HG03039 (cell line): Measurements from ENCODE around the gene POPDC3.
"Not testable (repeated sequence)": the region's sequence is repeated elsewhere in the genome, so short reads cannot be mapped to it uniquely, and the experiment has no call there.

Source experiments
- ATAC-seq: cut with Tn5 transposase; IDR thresholded peaks from one replicate; pipeline ENCODE4 v1.9.1; 2021; ENCODE audit warnings: mild to moderate bottlenecking, moderate library complexity; ENCODE audit not compliant: unreplicated experiment

The POPDC3 gene

GRCh38 chr6:105199711-105200110 lies 19.9 kb upstream of the POPDC3 start:
- no peak for ATAC-seq

DNA sequence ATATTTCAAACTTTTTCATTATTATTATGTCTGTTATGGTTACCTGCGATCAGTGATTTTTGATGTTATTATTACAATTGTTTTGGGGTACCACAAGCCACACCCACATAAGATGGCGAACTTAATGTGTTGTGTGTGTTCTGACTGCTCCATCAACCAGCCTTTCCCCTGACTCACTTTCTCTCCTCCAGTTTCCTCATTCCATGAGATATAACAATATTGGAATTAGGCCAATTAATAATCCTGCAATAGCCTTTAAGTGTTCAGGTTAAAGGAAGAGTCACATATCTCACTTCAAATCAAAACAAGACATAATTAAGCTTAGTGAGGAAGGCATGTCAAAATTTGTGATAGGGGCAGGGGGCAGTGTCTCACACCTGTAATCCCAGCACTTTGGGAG lies 16.3 kb upstream of the POPDC3 start:
- no peak for ATAC-seq

GRCh38 chr6:105194591-105194990 lies 14.8 kb upstream of the POPDC3 start:
- ATAC-seq = no peak

DNA sequence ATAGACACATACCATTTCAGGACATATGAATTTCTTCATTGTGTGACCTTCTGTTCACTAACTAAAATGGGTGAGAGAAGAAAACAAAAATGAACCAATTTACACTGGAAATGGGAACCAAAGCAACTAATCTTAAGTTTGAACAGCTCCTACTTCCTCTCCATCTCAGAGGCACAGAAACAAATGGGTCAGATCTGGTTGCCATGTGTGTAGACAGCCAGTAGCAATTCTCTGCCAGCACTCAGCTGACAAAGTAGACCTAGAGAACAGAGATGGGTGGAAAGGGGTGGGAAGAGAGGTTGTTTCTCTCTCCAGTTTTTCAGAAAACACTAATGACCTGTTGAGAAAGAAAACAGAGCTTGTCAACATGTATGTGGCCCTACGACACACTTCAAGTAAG lies 14.3 kb upstream of the POPDC3 start:
- no peak for ATAC-seq

- no peak for ATAC-seq
Observed at GRCh38 chr6:105193647-105194046, 13.8 kb upstream of the POPDC3 start.

GRCh38 chr6:105192707-105193465 lies 13.1 kb upstream of the POPDC3 start:
- no peak for ATAC-seq

- no peak for ATAC-seq
Observed at GRCh38 chr6:105191351-105191750, 11.5 kb upstream of the POPDC3 start.

GRCh38 chr6:105189026-105189820 lies 9.4 kb upstream of the POPDC3 start:
- no peak for ATAC-seq

GRCh38 chr6:105188251-105188650 lies 8.4 kb upstream of the POPDC3 start:
- no peak for ATAC-seq

- ATAC-seq = no peak
Observed at GRCh38 chr6:105186576-105186975, 6.8 kb upstream of the POPDC3 start.

DNA sequence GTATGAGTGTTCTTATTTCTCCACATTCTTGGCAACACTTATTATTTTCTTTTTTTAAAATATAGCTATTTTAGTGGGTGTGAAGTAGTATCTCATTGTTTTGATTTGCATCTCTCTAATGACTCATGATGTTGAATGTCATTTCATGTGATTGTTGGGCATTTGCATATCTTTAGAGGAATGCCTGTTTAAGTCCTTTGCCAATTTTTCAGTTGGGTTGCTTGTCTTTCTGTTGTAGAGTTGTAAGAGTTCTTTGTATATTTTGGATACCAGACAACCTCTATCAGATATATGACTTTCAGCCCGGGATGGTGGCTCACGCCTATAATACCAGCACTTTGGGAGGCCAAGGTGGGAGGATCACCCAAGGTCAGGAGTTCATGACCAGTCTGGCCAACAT lies 5.1 kb upstream of the POPDC3 start:
- ATAC-seq = no peak

DNA sequence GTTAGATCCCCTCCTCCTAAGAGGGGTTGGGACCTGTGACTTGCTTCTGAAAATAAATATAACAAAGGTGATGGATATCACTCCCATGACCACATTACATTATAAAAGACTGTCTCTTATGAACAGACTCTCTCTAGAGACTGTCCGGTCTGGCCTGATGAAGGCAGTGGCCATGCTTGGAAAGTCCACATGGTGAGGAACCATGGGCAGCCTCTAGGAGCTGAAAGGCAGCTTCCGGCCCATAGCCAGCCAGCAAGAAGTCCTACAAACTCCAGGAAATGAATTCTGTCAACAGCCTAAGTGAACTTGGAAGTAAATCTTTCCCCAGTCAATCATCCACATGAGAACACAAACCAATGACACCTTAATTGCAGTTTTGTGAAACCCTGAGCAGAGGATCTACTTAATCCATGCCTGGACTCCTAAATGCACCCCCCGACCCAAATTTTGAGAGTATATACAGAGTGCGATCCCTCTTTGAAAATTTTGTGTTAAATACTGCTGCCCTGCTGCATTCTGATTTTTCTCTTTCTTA lies 2.2 kb upstream of the POPDC3 start:
- ATAC-seq = no peak

DNA sequence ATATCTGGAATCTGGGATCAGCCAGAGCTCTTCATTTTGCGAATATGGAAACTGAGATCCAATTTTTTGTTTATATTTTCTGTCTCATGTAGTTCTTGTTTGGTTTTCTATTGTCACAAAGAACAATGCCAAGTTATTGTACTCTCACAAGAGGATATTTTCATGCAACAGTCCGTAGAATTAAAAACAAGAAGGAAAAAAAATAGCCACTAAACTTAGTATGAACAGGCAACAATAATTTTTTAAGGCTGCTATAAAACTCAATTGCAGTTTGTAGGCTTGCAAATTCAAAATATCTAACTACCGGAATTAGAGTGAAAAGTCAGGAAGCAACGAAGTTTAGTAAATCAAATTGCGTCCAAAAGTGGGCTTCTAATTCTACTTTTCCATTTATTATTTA lies 1.2 kb downstream of the POPDC3 start:
- ATAC-seq = no peak

- ATAC-seq = no peak
Observed at GRCh38 chr6:105178110-105178509, 1.7 kb downstream of the POPDC3 start.

DNA sequence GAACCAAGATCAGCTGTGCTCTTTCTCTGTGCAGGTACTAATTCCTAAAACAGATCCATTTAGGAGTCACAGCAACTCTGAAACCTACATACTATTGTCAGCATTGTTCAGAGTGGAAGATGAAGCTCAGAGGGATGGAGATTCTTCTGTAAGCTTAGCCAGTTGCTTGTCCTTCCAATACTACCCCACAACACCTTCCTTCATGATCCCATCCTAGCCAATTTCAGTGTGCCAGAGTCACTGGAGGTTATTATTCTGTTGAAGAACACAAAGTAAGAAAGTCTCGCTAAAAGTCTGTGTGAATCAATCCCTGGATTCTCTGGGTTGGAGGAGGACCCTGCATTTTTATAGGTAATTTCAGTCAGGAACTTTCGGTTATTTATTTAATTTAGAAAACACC lies 2.3 kb downstream of the POPDC3 start:
- ATAC-seq = no peak

DNA sequence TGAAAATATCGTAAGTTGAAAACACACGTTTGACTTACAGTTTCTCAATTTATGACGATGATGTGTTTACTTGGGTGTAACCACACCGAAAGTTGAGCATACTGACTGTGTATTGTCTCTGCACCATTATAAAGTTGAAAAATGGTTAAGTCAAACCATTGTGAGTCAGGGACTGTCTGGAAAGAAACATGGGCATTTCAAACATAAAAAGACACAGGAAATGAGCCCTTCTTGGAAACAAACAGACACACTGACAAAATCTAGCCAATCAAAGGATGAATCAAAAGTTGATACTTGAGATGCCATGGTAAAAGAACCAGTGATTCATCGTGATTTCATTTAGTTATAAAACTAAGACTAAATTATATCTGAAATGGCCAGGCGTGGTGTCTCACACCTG lies 5.3 kb downstream of the POPDC3 start:
- ATAC-seq = no peak

GRCh38 chr6:105172515-105172914 lies 7.3 kb downstream of the POPDC3 start:
- ATAC-seq = not testable (repeated sequence)

GRCh38 chr6:105170059-105170458 lies 9.8 kb downstream of the POPDC3 start:
- no peak for ATAC-seq

GRCh38 chr6:105167914-105168313 lies 11.9 kb downstream of the POPDC3 start:
- ATAC-seq = no peak

DNA sequence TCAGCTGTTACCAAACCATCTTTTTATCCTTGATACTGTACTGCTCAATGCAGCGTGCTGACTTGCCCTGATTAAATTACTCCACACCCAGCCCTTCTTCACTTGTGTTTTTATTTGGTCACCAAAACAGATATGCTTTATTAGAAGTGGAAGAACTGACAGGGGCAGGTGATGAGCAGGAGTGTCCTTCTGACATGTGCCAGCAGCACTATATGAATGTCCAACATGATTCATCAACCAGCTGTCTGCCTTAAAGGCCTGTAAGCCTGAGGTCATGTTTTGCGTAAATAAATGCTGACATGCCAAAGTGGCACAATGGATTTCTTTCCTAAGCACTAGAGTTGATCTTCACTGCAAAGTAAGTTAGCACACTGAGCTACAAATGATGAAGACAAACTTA lies 15.4 kb downstream of the POPDC3 start:
- ATAC-seq = no peak

DNA sequence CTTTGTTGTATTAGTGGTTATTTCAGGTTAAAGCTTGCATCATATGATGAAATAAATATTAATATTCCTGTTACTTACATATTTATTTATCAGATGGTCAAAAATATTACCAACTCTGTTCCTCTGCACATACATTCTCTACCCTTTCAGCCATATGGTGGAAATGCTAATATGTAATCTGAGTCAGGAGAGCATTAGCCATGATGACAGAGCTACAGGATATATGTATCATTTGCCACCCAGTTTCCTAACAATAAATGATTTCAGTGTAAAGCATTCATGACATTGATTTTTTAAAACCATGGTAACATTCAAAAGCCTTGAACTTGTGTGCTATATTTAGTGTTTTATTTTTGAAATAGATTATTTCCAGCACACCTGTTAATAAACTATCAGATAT lies 16.6 kb downstream of the POPDC3 start:
- no peak for ATAC-seq

- no peak for ATAC-seq
Observed at GRCh38 chr6:105162377-105162776, 17.4 kb downstream of the POPDC3 start.
